Measurements from ENCODE around the gene PEDS1.

PEDS1 gene

DNA sequence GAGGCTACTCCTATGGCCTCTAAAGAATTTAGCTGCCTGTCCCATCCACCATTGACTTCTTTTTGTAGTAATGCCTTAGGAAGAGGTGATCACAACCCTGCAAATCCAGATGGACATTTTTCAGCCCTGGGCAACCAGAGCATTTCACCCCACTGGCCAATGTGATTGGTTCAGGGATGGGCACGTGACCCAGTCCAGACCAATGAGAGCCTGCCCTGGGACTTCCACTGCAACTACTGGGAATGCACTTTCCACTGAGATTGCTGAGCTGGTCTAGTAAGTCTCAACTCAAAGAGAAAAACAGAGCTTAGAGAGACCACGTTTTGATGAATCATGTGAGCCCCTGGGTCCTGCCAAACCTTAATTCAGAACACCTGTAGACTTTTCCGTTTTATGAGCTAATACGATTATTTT is 31.7 kb downstream of the PEDS1 start:
- Mint-ChIP-seq H3K9me3 (no peaks in the 10 kb centered on the region), H3K36me3 (ENCODE audit: low read depth) (peaks cover 33% of the 10 kb centered on the region), H3K27me3 (no peaks in the 10 kb centered on the region), H3K27ac (no peak overlapping the region), H3K4me1 (ENCODE audit: low read depth) (peaks cover 3% of the 10 kb centered on the region), H3K4me3 (no peak overlapping the region)

DNA sequence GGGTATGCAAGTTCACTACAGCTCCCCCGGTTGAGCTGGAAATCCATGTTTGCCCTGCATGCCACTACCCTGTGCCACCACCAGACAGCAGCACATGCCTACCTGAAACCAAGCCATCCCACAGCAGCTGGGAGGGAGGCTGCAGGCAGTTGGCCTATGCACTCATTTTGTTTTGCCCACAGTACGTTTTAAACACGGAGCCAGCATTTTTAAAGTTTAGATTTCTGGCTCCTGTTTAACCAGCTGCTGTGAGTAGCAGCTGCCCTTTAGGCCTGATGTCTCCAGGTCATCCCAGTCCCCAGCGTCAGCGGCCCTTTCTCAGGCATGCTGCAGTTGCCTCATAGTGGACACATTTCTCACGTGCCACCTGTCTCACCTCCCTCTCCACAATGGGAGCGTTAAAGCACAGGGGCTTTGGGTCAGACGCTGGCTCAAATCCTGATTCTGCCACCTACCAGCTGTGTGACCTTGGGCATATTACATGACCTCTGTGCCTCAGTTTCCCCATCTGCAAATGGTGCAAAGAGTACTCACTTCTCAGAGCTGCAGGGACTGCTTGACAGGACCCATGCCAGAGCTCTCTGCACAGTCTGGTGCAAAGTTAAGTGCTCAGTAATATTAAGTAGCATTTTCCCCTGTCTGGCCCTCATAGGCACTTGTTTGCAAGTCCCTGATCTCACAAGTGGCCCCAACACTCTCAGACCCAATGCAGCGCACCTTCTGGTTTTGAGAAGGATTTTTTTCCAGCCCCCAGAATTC is 32.4 kb downstream of the PEDS1 start:
- no peaks in the 10 kb centered on the region for H3K27me3 Mint-ChIP-seq
- H3K4me3 Mint-ChIP-seq: no peak overlapping the region
- H3K27ac Mint-ChIP-seq: no peak overlapping the region
- H3K9me3 Mint-ChIP-seq: no peaks in the 10 kb centered on the region
- peaks cover 30% of the 10 kb centered on the region for H3K36me3 Mint-ChIP-seq (ENCODE audit: low read depth)
- H3K4me1 Mint-ChIP-seq (ENCODE audit: low read depth): peaks cover 6% of the 10 kb centered on the region

DNA sequence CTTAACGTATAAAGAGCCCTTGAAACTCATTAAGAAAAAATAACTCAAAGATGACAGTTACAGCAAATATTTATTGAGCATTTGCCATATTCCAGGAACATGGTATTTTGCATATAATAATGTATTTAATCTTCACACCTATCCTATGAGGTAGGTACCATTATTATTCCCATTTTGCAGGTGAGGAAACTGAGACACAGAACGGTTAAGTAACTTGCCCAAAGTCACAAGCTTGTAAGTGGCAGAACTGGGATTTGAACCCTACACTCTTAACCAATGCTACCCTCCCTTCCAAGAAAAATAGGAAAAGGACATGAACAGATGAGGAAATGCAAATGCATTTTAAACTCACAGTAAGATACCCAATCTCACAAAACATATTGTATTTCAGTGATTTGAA is 35.3 kb downstream of the PEDS1 start:
- Mint-ChIP-seq H3K27me3 (no peaks in the 10 kb centered on the region), H3K4me3 (no peak overlapping the region), H3K4me1 (ENCODE audit: low read depth) (peaks cover 30% of the 10 kb centered on the region), H3K36me3 (ENCODE audit: low read depth) (peaks cover 8% of the 10 kb centered on the region), H3K9me3 (no peaks in the 10 kb centered on the region), H3K27ac (no peak overlapping the region)

DNA sequence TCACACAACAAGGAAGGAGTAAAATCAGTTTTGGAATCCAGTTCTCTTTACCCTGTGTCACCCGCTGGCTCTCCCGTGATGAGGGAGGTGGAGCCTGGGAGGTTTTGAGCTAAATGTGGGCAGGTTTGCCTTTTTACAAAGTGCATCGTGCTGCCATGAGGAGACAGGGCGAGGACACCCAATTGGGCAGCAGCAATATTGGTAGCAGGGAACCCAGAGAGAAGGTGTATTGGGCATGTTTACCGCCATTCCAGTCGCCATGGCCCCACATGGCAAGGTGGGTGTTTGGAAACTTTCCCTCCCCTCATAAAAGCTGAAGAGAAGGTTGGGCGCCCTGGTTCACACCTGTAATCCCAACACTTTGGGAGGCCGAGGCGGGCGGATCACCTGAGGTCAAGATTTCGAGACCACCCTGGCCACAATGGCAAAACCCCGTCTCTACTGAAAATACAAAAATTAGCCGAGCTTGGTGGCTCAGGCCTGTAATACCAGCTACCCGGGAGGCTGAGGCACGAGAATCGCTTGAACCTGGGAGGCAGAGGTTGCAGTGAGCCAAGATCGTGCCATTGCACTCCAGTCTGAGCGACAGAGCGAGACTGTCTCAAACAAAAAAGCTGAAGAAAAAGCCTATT is 37.0 kb downstream of the PEDS1 start:
- Mint-ChIP-seq H3K4me3 (peak overlapping the region; percentile 91), H3K36me3 (ENCODE audit: low read depth) (peaks cover 7% of the 10 kb centered on the region), H3K27me3 (no peaks in the 10 kb centered on the region), H3K4me1 (ENCODE audit: low read depth) (peaks cover 43% of the 10 kb centered on the region), H3K27ac (peak overlapping the region; percentile 91), H3K9me3 (no peaks in the 10 kb centered on the region)

DNA sequence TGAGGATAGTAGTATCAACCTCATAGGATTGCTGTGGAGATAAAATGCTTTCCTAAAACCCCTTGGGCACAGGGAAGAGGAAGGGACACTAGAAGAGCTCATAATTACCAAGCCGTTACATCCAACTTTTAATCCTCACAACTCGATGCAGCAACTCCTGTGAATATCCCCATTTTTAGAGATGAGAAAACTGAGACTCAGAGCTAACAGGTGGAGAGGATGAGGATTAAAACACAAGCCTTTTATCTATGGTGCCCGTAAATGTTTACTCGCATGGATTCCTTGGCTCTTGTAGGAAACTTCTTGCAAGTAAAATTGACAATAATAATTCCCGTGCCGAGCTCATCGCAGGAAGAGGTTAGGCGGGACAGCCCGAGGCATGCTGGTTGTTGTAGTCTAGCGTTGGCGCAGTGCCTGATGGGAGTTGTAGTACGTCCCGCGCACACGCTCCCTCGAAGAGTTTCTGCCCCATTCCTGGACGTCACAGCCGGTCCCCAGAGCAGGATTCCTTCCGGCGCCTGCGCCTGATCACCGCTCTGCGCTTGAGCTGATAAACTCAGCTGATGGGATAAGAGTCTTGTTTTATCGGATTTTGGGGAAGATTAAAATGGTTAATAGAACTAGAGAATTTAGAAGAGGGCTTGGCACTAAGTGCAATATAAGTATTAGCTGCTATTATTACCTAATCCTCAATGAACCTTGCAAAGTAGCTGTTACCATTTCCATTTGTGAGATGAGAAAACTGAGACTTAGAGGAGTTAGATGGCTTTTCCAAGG is 37.7 kb downstream of the PEDS1 start:
- no peaks in the 10 kb centered on the region for H3K9me3 Mint-ChIP-seq
- H3K27ac Mint-ChIP-seq: peak overlapping the region; percentile 91
- H3K36me3 Mint-ChIP-seq (ENCODE audit: low read depth): peaks cover 10% of the 10 kb centered on the region
- peak overlapping the region; percentile 91 for H3K4me3 Mint-ChIP-seq
- no peaks in the 10 kb centered on the region for H3K27me3 Mint-ChIP-seq
- peaks cover 47% of the 10 kb centered on the region for H3K4me1 Mint-ChIP-seq (ENCODE audit: low read depth)

DNA sequence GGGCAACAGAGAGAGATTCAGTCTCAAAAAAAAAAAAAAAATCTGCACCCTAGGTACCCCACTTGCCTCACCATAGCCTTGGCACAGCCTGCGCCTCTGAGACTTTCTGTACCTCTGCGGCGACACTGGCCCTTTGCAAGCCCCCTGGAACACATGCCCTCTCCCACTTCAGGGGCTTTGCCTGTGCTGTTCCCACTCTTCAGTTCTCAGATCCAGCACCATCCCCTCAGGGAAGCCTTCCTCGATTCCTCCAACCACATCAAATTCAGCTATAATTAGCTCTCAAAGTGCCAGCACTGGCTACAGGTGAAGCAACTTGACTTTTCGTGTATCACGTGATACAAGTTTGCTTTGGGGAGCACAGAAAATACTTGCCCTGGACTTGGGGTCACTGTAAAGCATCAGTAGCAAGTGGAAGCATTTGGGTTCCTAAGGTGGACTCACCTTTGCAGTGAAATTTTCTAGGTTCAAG is 38.4 kb downstream of the PEDS1 start:
- peak overlapping the region; percentile 91 for H3K4me3 Mint-ChIP-seq
- H3K9me3 Mint-ChIP-seq: no peaks in the 10 kb centered on the region
- H3K27me3 Mint-ChIP-seq: no peaks in the 10 kb centered on the region
- H3K4me1 Mint-ChIP-seq (ENCODE audit: low read depth): peaks cover 54% of the 10 kb centered on the region
- no peak overlapping the region for H3K27ac Mint-ChIP-seq
- peaks cover 17% of the 10 kb centered on the region for H3K36me3 Mint-ChIP-seq (ENCODE audit: low read depth)

DNA sequence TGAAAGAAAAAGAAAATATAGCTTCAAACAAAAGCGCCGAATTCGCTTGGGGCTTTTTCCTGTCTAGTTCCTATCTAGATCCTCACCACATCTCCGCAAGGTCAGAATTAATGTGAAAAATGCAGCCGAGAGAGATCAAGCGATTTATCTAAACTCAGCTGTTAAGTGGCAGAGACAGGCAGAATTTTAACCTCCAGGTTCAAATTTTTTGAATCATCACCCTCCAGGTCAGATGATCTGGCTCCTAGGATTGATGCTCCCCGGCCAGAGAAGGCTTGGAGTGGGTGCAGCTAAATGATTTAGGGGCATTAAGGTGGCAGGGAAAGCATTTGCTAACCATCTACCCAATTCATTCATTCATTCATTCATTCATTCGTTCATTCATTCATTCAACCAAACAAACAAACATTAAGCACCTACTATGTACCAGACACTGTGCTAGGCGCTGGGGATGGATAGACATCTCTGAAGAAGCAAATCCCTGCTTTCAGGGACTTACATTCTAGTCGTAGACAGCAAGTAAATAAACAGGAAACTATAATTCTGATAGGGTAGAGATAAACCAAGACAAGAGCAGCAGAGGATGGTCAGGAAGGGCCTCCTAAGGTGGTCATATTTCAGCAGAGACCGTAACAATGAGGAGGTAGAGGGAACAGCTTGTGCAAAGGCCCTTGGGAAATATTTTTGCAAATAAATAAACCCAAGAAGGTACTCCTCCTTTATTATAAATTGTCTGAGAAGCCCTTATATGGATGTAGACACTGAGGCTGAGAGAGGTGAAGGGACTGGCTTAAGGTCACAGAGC is 39.9 kb downstream of the PEDS1 start:
- H3K27me3 Mint-ChIP-seq: no peaks in the 10 kb centered on the region
- H3K36me3 Mint-ChIP-seq (ENCODE audit: low read depth): peaks cover 26% of the 10 kb centered on the region
- H3K4me1 Mint-ChIP-seq (ENCODE audit: low read depth): peaks cover 68% of the 10 kb centered on the region
- no peaks in the 10 kb centered on the region for H3K9me3 Mint-ChIP-seq
- peak overlapping the region; percentile 97 for H3K27ac Mint-ChIP-seq
- H3K4me3 Mint-ChIP-seq: peak overlapping the region; percentile 92

DNA sequence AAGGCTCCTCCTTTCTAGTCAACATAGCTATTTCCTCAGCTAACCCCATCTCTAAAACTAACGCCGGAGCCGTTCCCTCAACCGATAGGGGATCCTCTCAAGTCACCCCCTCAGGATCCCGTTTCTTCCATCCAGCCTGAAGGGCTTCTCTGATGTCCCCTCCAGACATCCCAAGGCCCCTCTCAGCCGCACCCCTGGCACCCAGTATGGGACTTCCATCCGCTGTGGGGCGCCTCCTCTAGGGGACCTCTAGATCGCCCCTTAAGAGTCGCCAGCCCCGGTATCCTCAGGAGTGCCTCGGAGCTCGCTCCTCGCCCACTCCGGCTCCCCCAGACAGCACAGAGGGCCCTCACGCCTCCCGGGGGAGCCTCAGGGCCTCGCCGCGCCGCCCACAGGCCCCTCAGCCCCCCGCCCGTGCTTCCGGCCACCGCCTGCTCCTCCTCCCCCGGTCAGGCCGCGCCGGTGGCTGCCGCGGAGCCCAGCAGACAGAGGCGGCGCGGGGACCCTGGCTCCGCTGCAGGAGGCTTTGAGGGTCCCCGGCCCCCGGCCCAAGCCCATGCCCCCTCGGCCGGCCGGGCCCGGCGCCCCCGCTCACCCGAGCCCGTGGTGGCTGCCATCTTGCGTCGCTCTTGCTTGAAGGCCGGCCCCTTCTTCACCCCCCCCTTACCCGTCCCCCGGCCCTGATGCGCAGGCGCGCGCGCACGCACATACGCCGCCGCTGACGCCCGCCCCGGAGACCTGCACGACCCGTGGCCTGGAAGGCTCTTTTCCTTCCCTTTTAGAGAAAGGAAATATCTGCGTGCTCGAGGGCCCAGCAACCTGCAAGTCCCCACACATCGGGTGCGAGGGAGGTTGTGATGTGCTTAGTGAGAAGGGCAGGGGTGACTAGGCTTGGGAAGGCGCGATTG is 40.8 kb downstream of the PEDS1 start, which contains the start of gene UBE2V1:
TSS of gene UBE2V1 (minus strand) at position 639 of the 908 bp plus-strand sequence. CDS start at position 617, 22 bp downstream.
- no peaks in the 10 kb centered on the region for H3K27me3 Mint-ChIP-seq
- peak within 1 kb of the TSS; percentile 92 for H3K4me3 Mint-ChIP-seq
- peak within 1 kb of the TSS; percentile 97 for H3K27ac Mint-ChIP-seq
- peaks cover 77% of the 10 kb centered on the region for H3K4me1 Mint-ChIP-seq (ENCODE audit: low read depth)
- no peaks in the 10 kb centered on the region for H3K9me3 Mint-ChIP-seq
- H3K36me3 Mint-ChIP-seq (ENCODE audit: low read depth): peaks cover 34% of the 10 kb centered on the region

DNA sequence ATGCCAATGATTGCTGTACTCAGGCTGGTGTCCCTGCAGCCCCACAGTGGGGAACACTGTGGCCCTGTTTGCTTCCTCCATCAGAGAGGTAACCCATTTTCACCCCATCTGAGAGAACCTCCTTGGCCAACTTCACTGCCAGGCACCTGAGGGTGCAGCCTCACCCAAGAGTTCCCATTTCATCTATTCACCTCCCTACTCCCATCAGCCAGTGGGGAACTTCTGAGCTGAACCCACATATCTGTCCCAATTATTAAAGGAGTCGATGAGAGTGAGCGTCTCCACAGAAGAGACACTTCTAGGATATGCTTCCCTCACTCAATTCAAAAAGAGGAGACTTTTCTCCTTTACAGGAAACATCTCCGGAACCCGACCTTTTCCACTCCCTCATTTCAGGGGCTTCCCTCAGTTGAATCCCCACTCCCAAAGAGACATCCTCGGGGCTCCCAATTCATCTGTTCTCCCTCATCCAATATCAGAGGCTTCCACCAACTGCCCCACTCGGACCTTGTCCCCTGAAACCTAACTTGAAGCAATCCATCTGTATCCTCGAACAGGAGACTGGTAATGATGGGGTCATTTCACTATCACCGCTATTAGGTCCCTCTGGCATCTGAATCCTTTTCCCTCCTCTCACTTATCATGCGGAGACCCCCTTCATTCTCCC is 41.6 kb downstream of the PEDS1 start:
- H3K27me3 Mint-ChIP-seq: no peaks in the 10 kb centered on the region
- peaks cover 42% of the 10 kb centered on the region for H3K36me3 Mint-ChIP-seq (ENCODE audit: low read depth)
- no peaks in the 10 kb centered on the region for H3K9me3 Mint-ChIP-seq
- H3K27ac Mint-ChIP-seq: peak overlapping the region; percentile 93
- H3K4me1 Mint-ChIP-seq (ENCODE audit: low read depth): peaks cover 85% of the 10 kb centered on the region
- H3K4me3 Mint-ChIP-seq: peak overlapping the region; percentile 92

DNA sequence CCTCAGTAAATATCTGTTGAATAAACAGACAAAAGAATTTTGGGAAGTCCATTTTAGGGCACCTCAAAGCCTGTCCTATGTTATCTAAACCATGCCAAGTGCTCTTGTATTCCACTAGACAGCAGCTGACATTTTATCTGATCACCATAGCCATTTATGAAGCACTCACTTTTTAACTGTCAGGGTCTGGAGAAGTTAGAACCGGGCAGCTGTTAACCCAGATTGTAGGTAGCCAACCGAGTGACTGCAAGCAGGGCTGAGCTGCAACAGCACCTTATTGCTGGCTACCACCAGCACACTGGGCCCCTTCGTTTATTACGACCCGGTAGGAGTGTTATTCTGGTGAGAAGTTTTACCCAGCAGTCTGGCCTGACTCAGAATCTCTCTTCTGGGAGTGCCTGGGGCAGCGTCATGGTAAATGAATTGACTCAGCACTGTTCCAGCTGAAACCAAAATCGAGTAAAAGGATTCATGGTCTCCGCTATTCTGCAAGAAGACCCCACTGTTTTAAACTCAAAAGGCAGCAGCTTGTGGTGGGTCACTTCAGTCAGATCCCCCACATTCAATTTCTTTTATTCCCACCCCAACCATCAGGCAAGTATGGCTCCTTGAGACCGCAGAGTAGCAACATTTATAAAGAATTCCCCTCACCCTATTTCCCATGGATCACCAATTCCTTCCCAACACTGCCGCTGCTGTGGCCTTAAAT is 42.2 kb downstream of the PEDS1 start:
- H3K9me3 Mint-ChIP-seq: no peaks in the 10 kb centered on the region
- H3K27me3 Mint-ChIP-seq: no peaks in the 10 kb centered on the region
- peaks cover 45% of the 10 kb centered on the region for H3K36me3 Mint-ChIP-seq (ENCODE audit: low read depth)
- peaks cover 90% of the 10 kb centered on the region for H3K4me1 Mint-ChIP-seq (ENCODE audit: low read depth)
- H3K27ac Mint-ChIP-seq: peak overlapping the region; percentile 93
- H3K4me3 Mint-ChIP-seq: peak overlapping the region; percentile 92

DNA sequence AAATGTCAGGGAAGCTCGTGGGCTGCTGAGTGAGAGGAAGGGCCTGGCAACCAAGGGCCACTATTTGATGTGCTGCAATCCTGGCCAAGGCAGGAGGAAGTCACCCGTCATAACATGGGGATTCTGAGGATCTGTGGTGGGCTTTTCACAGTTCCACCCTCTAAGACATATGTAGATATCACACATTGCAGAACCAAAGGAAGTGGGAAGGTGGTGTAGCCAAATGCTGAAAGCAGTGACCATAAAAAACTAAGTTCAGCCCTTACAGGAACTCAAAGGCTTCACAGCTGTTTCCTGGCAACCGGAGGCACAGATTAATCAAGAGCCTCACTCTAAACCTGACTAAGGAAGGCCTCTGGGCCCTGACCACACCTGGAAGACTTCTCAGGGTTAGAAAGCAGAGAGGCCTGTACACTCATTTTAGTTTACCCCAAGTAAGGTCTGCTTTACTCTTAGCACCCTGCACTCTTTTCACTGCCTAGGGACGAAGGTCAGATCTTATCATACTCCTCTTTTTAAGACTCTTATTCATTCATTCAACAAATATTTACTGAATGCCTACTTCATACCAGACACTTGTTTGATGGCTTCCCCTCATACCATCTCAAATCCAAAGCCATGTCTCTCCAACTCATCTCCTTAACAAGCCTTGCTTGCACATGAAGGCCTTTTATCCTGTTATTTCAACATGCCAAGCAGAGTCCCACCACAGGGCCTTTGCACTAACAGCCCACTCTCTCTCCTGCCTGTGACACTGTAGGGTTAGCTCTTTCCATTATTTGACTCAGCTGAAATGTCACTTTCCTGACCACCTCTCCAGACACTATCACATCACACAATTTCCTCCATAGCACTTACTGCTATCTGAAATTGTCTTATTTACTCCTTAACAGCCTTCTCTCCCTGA is 43.1 kb downstream of the PEDS1 start:
- Mint-ChIP-seq H3K27ac (peak overlapping the region; percentile 93), H3K4me3 (peak overlapping the region; percentile 92), H3K36me3 (ENCODE audit: low read depth) (peaks cover 45% of the 10 kb centered on the region)

More for the DNA sequence above, 43.1 kb downstream of the PEDS1 start:
- Mint-ChIP-seq H3K9me3 (no peaks in the 10 kb centered on the region), H3K4me1 (ENCODE audit: low read depth) (peaks cover 91% of the 10 kb centered on the region), H3K27me3 (no peaks in the 10 kb centered on the region)

All from stimulated activated naive CD8-positive, alpha-beta T cell treated with anti-CD3 and anti-CD28 coated beads, Interleukin-15, Interleukin-2, amounts not matched to agents 100 ng/mL and 50 ng/mL, for 24 hours (primary cell).